ENCODE results near the gene NFKB2. TPM values are rescaled to one million over a fixed set of nuclear protein-coding genes. Genes with fewer than 3 reads are reported as not detected.
A peak's percentile ranks its signal among the peaks of the same experiment; 100 is the strongest.

Gene NFKB2
- total and polyA plus RNA-seq, 2 of the 4 experiments (the other 2 are of a cell fraction) = 16.1 to 32.3 TPM

DNA sequence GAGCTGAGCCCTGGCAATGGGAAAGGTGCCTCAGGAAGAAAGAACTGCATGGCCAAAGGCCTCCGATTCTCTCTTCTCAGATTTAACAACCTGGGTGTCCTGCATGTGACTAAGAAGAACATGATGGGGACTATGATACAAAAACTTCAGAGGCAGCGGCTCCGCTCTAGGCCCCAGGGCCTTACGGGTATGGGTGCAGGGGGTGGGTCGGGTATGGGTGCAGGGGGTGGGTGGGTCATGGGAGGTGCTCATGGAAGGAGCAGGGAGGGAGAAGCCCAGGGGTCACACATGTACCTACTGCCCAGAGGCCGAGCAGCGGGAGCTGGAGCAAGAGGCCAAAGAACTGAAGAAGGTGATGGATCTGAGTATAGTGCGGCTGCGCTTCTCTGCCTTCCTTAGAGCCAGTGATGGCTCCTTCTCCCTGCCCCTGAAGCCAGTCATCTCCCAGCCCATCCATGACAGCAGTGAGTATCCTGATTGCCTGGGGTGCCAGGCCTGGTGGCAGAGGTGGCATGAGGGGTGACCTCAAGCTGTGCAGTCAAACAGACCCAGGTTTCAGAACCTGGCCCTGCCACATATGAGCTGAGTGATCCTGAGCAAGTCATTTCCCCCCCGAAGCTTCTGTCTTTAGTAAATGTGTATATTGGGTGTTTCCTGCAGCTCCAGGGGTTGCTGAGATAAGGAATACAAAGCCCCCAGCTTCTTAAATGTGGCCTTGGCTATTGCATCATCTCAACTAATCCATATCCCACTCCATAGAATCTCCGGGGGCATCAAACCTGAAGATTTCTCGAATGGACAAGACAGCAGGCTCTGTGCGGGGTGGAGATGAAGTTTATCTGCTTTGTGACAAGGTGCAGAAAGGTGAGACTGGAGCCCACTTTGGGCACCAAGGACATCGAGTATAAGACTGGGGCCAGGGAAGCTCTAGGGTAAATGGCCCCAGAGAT, 2.0 kb downstream of the NFKB2 start:
- Histone ChIP-seq H2BK5ac (ENCODE audit: low read depth, low read length, poor library complexity, severe bottlenecking) (no peak overlapping the region), H3K27ac (ENCODE audit: insufficient read depth, low read length) (no peak overlapping the region), H3K9me3 (ENCODE audit: control insufficient read depth, insufficient read depth, low read length) (no peaks in the 10 kb centered on the region), H3K23ac (ENCODE audit: low read depth, low read length) (no peak overlapping the region), H3K18ac (ENCODE audit: low read depth, low read length) (no peak overlapping the region), H3K36me3 (ENCODE audit: control insufficient read depth, insufficient read depth, low read length) (peaks cover 21% of the 10 kb centered on the region; the same call in 1 of the 2 replicates), H2AFZ (replicated peaks; ENCODE audit: low read length, poor library complexity) (no peak overlapping the region), H4K20me1 (ENCODE audit: insufficient read depth, low read length) (peaks cover 3% of the 10 kb centered on the region; the same call in 1 of the 2 replicates), H3K27me3 (ENCODE audit: control insufficient read depth, insufficient read depth, low read length) (no peaks in the 10 kb centered on the region), H4K5ac (ENCODE audit: low read depth, low read length) (no peak overlapping the region), H3K14ac (replicated peaks; ENCODE audit: low read depth, low read length) (no peak overlapping the region), H3K4ac (ENCODE audit: low read depth, low read length) (no peak overlapping the region), H3K79me1 (ENCODE audit: low read depth in 1 of 2, low read length in 2 of 2) (peaks cover 26 to 38% of the 10 kb centered on the region in 2 experiments), H3K9me1 (ENCODE audit: insufficient read depth, low read length) (peaks cover 10% of the 10 kb centered on the region), H2BK15ac (ENCODE audit: low read depth, low read length) (no peak overlapping the region), H2BK20ac (ENCODE audit: low read depth, low read length) (no peak overlapping the region), H3K9ac (ENCODE audit: low read depth, low read length) (no peak overlapping the region), H3K56ac (ENCODE audit: extremely low read depth, insufficient read depth, low read length) (no peak overlapping the region), H2AK5ac (ENCODE audit: low read depth, low read length) (no peak overlapping the region), H4K8ac (ENCODE audit: low read depth in 2 of 2, low read length in 2 of 2) (no peak overlapping the region), H3K4me3 (ENCODE audit: insufficient read depth, low read depth, low read length) (no peak overlapping the region), H3K4me1 (ENCODE audit: control insufficient read depth, insufficient read depth, low read length) (peaks cover 17% of the 10 kb centered on the region), H4K91ac (ENCODE audit: insufficient read depth, low read depth, low read length) (no peak overlapping the region), H3K4me2 (ENCODE audit: low read depth, low read length) (no peak overlapping the region), H2AK9ac (replicated peaks; ENCODE audit: low read depth, low read length, poor library complexity) (no peak overlapping the region), H2BK120ac (ENCODE audit: low read depth, low read length) (no peak overlapping the region)
- in situ Hi-C loops (cut with MboI; ENCODE audit: low sequenced_read_pairs) (no loop called here), intact Hi-C loops (cut with micrococcal nuclease) (loop anchor here (5.0 to 10.0 kb wide), 2 partner anchors 185 to 247 kb away; partner anchors contain the start of gene TRIM8), dilution Hi-C loops (cut with HindIII; ENCODE audit: low sequenced_read_pairs, unreplicated experiment) (no loop called here)
- POLR2A ChIA-PET (ENCODE audit: unreplicated experiment) = no interaction called here
- 100% methylated on average over 2 of the region's 14 CpGs; no CpG with 5 or more reads in 1 of the 2 experiments for WGBS, 2 experiments (ENCODE audit: extremely low coverage in 2 of 2, insufficient read length in 1 of 2)
- DNase-seq = no peak
- CTCF ChIA-PET = no interaction called here
- ATAC-seq (ENCODE audit: low read depth) = no peak
- BruUV-seq (replicated peaks) = no TSS peak
- TF ChIP-seq MXI1 (IDR thresholded peaks at IDR 0.05; ENCODE audit: borderline replicate concordance, low read depth, low read length) (no peak), CEBPB (IDR thresholded peaks at IDR 0.05; ENCODE audit: low read depth, low read length) (peak; percentile 53; the same call in 1 of the 2 replicates)

All from IMR-90 (cell line).